ENCODE measurements around the gene EXOC4.
"Not testable (repeated sequence)": the region's sequence is repeated elsewhere in the genome, so short reads cannot be mapped to it uniquely, and the experiment has no call there.

EXOC4 gene

DNA sequence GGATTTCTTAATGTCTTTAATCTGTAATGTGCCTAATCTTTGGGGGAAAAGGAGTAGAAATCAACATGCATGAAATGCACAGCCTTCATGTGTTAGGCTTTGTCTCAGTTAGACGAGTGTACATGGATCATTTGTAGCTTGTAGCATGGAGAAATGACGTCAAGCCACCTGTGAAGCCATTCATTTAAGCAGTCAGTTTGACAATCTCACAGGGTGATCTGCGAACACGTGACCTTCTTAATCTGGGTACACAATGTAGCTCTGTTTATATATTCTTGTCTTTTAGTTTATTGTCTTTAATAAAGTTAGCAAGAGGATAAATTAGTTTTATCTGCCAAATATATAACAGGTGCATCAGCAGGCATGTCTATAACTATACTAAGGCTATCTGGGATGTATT, 522.3 kb downstream of the EXOC4 start:
- DNase-seq, result no peak

- DNase-seq, result no peak
Measured at GRCh38 chr7:133776266-133776665, 523.4 kb downstream of the EXOC4 start.

GRCh38 chr7:133777701-133778100, 524.8 kb downstream of the EXOC4 start:
- DNase-seq, result no peak

DNA sequence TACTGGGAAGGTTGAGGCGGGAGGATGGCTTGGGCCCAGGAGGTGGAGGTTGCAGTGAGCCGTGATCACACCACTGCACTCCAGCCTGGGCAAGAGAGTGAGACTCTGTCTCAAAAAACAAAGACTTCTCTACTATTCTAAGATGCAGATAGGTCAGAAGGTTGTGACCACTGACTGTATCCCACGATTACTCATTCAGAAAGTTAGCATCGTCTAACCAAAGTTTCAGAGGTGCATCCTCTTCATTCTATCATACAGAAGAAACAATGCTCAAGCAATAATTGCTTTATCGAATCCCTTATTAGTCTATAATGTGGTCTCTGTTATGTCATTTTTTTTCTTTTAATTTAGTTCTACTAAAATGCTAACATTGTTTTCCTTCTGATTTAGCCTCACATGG, 525.6 kb downstream of the EXOC4 start:
- no peak for DNase-seq

DNA sequence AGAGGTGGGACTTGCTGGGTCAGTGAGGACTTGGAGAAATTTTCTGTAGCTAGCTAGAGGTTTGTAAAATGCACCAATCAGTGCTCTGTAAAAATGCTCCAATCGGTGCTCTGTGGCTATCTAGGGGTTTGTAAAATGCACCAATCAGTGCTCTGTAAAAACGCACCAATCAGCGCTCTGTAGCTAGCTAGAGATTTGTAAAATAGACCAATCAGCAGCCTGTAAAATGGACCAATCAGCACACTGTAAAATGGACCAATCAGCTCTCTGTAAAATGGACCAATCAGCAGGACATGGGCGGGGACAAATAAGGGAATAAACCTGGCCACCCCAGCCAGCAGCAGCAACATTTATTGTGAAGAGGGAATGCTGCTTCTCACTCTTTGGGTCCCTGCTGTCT, 526.7 kb downstream of the EXOC4 start:
- DNase-seq, result not testable (repeated sequence)

DNA sequence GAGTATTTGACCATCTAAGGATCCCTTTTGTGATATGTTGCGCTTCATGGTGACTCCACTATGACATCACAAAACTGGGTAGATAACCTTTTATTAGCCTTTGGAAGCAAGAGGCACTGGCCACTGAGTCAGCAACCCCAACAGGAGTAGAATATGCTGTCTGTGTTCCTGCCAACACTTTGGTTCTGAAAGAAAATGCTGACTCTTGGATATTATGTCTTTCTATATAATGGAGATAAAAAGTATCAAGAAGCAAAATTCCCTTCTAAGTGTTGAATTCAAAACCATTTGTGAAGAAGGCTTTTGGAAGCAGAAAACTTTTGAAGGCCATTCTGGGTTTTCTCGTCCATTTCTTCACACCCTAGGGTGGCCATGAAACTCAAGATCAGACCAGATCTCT, 528.0 kb downstream of the EXOC4 start:
- no peak for DNase-seq

- DNase-seq, result no peak
Measured at GRCh38 chr7:133781486-133782090, 528.7 kb downstream of the EXOC4 start.

- DNase-seq, result no peak
Measured at GRCh38 chr7:133782470-133782869, 529.6 kb downstream of the EXOC4 start.

GRCh38 chr7:133783276-133783675, 530.4 kb downstream of the EXOC4 start:
- DNase-seq, result peak; percentile 38

GRCh38 chr7:133784486-133785001, 531.7 kb downstream of the EXOC4 start:
- no peak for DNase-seq

DNA sequence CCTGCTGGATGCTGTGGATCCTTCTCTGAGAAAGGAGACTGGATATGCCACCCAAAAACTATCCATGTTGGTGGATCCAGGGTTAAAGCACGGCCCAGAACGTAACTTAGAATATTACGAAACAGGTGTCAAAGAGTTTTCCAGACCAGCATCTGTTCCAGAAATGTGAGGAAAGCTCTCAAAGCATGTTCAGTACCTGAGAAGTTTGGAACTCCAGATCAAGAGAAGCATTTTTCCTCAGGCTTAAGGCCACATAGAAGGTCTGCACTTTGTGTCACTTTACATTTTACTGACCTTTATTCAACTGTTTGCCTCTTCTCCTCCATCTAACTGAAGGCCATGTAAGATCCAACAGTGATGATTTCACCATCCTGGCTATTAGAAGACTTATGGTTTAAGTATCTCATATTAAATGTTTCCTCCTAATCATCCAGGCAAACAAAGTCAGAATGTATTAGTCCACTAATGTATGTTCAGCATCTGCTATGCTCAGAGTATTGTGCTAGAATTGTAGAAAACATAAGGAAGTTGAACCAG, 533.6 kb downstream of the EXOC4 start:
- no peak for DNase-seq

GRCh38 chr7:133789974-133790373, 537.1 kb downstream of the EXOC4 start:
- peak; percentile 71 for DNase-seq

GRCh38 chr7:133790911-133791310, 538.0 kb downstream of the EXOC4 start:
- DNase-seq, result no peak

GRCh38 chr7:133794479-133794878, 541.6 kb downstream of the EXOC4 start:
- DNase-seq, result peak; percentile 11

DNA sequence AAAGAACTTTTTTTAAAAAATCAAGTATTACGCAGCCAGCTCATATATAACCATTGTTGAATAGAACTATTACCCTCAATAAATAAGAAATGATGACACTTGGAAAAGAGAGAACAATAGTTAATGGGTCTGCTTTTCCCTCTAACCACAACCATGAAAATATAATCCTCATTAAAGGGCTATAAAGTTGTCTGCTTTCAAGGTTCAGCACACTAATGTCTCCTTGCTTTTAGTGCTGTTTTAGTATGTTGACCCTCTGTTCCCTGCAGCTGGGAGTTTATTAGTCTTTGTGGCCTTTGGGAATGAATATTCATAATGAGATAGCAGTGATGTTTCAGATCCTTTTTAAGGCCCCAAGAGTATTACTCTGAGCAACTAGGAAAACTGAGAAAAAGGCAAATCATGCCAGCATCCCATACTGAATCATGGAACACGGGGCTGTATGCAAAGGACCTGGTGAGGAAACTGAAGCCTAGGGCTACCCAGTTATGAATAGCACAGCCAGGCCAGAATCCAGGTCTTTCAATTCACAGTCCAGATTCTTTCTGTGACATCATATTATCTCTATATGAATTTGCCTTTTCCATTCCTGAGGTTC, 542.3 kb downstream of the EXOC4 start:
- DNase-seq, result no peak

GRCh38 chr7:133796782-133797745, 544.2 kb downstream of the EXOC4 start:
- DNase-seq, result no peak

DNA sequence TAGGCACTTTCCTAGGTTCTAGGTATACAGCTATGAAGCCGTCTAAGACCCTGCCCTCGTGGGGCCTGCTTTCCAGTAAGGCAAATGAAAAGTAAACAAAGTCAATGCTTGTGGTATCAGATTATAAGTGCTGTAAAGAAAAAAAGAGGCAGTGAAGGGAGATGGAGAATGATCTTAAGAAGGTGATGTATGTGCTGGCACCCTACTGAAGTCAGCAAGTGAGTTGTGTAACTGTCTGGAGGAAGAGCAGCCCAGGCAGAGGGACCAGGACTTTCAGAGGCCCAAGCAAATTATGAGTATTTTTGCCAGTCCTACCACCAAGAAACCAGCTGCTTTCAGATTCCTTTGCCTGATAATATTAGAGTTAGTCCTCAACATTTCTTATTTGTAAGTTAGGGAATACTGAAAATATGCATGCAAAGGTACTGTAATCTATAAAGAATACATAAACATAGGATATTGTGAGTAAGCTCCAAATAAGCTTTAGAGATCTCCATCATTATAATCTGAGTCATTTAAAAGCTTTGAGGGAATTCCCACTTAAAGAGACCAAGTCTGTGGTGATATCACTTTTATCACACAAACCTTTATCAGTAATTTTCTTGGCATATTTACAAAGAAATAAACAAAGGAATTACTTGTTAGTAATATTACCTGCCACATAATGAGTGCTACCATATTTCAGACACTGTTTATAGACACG, 545.1 kb downstream of the EXOC4 start:
- DNase-seq, result peak; percentile 15

DNA sequence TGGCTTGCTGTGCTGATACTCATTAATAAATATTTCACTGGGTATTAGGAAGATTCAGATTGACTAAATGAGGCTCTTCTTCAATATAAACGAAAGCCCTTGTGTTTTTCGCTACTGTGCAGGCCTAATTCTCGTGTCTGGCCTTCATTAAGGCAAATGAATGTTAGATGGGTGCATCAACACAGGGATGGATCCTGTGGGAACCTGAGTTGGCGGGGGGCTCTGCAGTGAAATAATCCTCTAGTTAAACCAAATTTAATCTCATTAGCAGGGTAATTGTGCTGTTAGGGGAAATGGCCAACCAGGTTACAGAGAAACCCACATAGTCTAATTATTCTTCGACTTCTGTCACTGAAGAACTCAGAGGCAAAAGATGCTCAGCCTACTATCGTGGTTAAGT, 548.5 kb downstream of the EXOC4 start:
- no peak for DNase-seq

GRCh38 chr7:133804127-133804526, 551.2 kb downstream of the EXOC4 start:
- DNase-seq, result no peak

DNA sequence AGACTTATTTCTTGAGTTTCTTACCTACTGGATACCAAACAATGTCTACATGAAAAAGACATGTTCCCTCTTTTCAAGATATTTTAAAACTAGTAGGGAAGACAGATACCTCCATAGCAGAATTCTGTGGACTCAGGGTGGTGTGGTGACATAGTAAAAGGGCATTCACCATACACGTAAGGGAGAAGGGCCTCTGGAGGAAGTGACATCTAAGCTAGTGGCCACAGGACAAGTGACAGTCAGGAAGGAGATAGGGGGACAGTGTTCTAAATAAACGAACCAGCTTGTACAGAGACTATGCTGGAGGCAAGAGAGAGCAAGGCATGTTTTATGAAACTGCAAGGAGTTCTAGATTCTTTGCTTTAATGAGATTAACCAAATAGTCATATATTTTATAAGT, 552.5 kb downstream of the EXOC4 start:
- DNase-seq, result no peak

DNA sequence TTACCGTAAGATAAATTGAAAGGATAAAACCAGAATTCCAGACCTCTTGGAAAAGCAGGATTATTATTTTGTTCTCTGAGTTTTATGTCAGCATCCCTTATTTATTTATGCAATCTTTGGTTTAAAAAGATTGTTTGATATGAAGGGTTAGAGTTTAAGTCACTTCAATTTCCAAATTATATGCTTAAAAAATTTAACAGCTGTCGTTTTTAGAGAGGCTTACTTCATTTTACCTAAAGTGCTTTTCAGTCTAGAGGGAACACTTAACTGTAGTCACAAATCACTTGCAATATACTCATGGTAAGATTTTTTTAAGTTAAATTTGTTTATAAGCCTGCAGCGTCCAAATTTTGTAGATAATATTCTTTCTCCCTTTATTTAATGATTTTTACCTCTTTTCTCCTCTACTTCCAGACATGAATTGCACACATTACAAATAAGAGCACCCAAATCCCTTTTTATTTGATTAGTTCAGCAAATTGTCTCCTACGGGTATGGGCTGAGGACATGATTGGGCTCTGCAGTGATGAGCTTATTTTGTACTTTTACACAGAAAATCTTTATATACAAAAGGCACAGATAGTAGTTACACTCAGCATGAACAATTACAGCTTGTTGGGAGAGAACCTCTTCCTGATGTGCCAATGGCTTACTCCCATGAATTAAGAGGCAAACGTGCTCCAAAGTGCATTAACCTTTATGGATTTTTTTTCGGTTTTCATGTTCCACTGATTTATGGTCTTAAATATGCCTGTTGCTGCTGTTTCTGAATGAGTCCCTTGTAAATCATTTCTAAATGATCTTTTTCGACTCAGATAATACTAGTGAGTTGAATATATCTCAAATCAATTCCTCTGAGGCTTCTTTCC, 555.0 kb downstream of the EXOC4 start:
- DNase-seq, result no peak

GRCh38 chr7:133808493-133808866, 555.6 kb downstream of the EXOC4 start:
- DNase-seq, result no peak
